K562 (cell line): Measurements from ENCODE around the gene IFT81. TPM values are rescaled to one million over a fixed set of nuclear protein-coding genes. Genes with fewer than 3 reads are reported as not detected.
A peak's percentile ranks its signal among the peaks of the same experiment; 100 is the strongest.

ENCODE experiments used
- ATAC-seq: fragments of 200-7000 bp; cut with Tn5 transposase; 3 replicates; pipeline ENCODE4 v1.9.1; 2020; ENCODE audit warnings: moderate library complexity
- BruUV-seq: library from RNA; stranded (reverse); fragments of 400-500 nt; replicated peaks from 2 replicates; lab custom pipeline; 2021; lab: Mats Ljungman, UMichigan
- CTCF ChIA-PET: fragments of 300-600 bp; formaldehyde crosslinking; extraction: SDS; loops from one replicate; lab custom pipeline; 2021; ENCODE audit warnings: low intra/inter-chr PET ratio; lab: Yijun Ruan, JAX
- POLR2A ChIA-PET: fragments of 300-600, 350-650 bp; sonication (Branson Sonifier 250); formaldehyde crosslinking; extraction: SDS; loops from one replicate; lab custom pipeline; 2021; ENCODE audit warnings: antibody characterized with exemption, inconsistent platforms; lab: Yijun Ruan, JAX
- DNase-seq, 4 experiments: peaks; one replicate each; pipeline versions ENCODE4 v3.0.0 to v3.0.0-alpha.2; 2011 to 2018; ENCODE audit warnings: low spot score in 3 of 4, mixed read lengths in 3 of 4; ENCODE audit errors: extremely low read depth in 1 of 4
- FAIRE-seq: peaks from 2 replicates; lab custom pipeline; 2011; peaks lifted over from hg19 to GRCh38; lab: Jason Lieb, UNC
- H2AFZ ChIP-seq: 2 replicates; pipeline ENCODE4 v1.6.0; 2011; ENCODE audit warnings: low read depth, low read length, control low read depth, inconsistent platforms
- H3K27ac ChIP-seq: fragments of 200-600 bp; 3 replicates; pipeline ENCODE4 v1.8.0; 2011; ENCODE audit warnings: low read depth, mild to moderate bottlenecking, control low read depth, inconsistent platforms, low read length, moderate library complexity, mixed read lengths; ENCODE audit errors: extremely low read depth
- H3K27me3 ChIP-seq, 2 experiments: fragments of 300-600 bp in 1 of 2; 2 replicates in 1 of 2; 3 replicates in 1 of 2; pipeline versions ENCODE4 v1.6.0 to v1.8.0; 2011; ENCODE audit warnings: inconsistent platforms in 2 of 2, low read length in 2 of 2, mild to moderate bottlenecking in 1 of 2, mixed read lengths in 1 of 2, moderate library complexity in 1 of 2; ENCODE audit not compliant: control insufficient read depth in 2 of 2, insufficient read depth in 2 of 2
- H3K36me3 ChIP-seq: fragments of 300-600 bp; 3 replicates; pipeline ENCODE4 v1.8.0; 2011; ENCODE audit warnings: mild to moderate bottlenecking, low read length, inconsistent platforms; ENCODE audit not compliant: control insufficient read depth, insufficient read depth
- H3K4me1 ChIP-seq, 2 experiments: fragments of 200-600 bp in 1 of 2; replicated peaks in 1 of 2; 2 replicates in 1 of 2; 3 replicates in 1 of 2; pipeline versions ENCODE4 v1.5.1 to v1.8.0; 2011; ENCODE audit warnings: inconsistent platforms in 2 of 2, low read length in 2 of 2, mild to moderate bottlenecking in 1 of 2, mixed read lengths in 1 of 2, moderate library complexity in 1 of 2; ENCODE audit not compliant: control insufficient read depth in 2 of 2, insufficient read depth in 2 of 2
- H3K4me2 ChIP-seq: 2 replicates; pipeline ENCODE4 v1.6.1; 2011; ENCODE audit warnings: low read length, control low read depth, inconsistent platforms, mixed read lengths; ENCODE audit not compliant: insufficient read depth
- H3K4me3 ChIP-seq: fragments of 200-600 bp; sonication (generic), shearing (Covaris generic); 2 replicates; pipeline ENCODE4 v1.5.1; 2016; ENCODE audit warnings: control low read depth, inconsistent platforms
- H3K79me2 ChIP-seq: fragments of 200-600 bp; 3 replicates; pipeline ENCODE4 v1.8.0; 2011; ENCODE audit warnings: low read length, inconsistent platforms; ENCODE audit not compliant: control insufficient read depth, insufficient read depth
- H3K9ac ChIP-seq, 2 experiments: 2 replicates each; pipeline versions ENCODE4 v1.6.0 to v1.6.1; 2011; ENCODE audit warnings: low read depth in 2 of 2, low read length in 2 of 2, control low read depth in 1 of 2, inconsistent platforms in 1 of 2, mild to moderate bottlenecking in 1 of 2, mixed read lengths in 1 of 2; ENCODE audit not compliant: insufficient read depth in 1 of 2
- H3K9me1 ChIP-seq: one replicate; pipeline ENCODE4 v1.6.0; 2011; ENCODE audit warnings: inconsistent platforms, mild to moderate bottlenecking, low read length, moderate library complexity; ENCODE audit not compliant: control insufficient read depth, insufficient read depth
- H3K9me3 ChIP-seq: replicated peaks from 2 replicates; pipeline ENCODE4 v1.5.1; 2011; ENCODE audit warnings: low read depth, low read length, inconsistent platforms; ENCODE audit not compliant: control insufficient read depth, insufficient read depth
- H4K20me1 ChIP-seq: replicated peaks from 2 replicates; pipeline ENCODE4 v1.6.1; 2011; ENCODE audit warnings: low read length, inconsistent platforms, mixed read lengths; ENCODE audit not compliant: control insufficient read depth, insufficient read depth
- BCLAF1 ChIP-seq, 2 experiments: fragments of 450-650 bp in 1 of 2; IDR thresholded peaks; 2 replicates each; pipeline ENCODE4 v1.6.1; 2011 to 2017; ENCODE audit warnings: low read depth in 2 of 2, antibody characterized with exemption in 1 of 2, borderline replicate concordance in 1 of 2, low read length in 1 of 2, mild to moderate bottlenecking in 1 of 2, mixed read lengths in 1 of 2; ENCODE audit not compliant: control insufficient read depth in 1 of 2
- CREB3 ChIP-seq: fragments of 450-650 bp; conservative IDR thresholded peaks from 2 replicates; pipeline ENCODE4 v1.6.1; 2016; ENCODE audit warnings: missing genetic modification characterization, low read depth, mild to moderate bottlenecking, missing compliant biosample characterization, moderate library complexity
- EP400 ChIP-seq: fragments of 450-650 bp; IDR thresholded peaks from 2 replicates; pipeline ENCODE4 v1.6.1; 2017; ENCODE audit warnings: antibody characterized with exemption, mild to moderate bottlenecking, moderate library complexity
- FOXA1 ChIP-seq: fragments of 450-650 bp; IDR thresholded peaks from 2 replicates; pipeline ENCODE4 v1.6.1; 2016; ENCODE audit warnings: mild to moderate bottlenecking, borderline replicate concordance
- HNRNPK ChIP-seq: fragments of 200-400 bp; formaldehyde crosslinking; IDR thresholded peaks from one replicate; pipeline ENCODE4 v1.6.1; 2018; ENCODE audit warnings: mild to moderate bottlenecking, low read depth, low read length; ENCODE audit not compliant: poor library complexity, severe bottlenecking
- JUND ChIP-seq, 2 experiments: IDR thresholded peaks; 2 replicates in 1 of 2; 3 replicates in 1 of 2; pipeline ENCODE4 v1.6.1; 2011; ENCODE audit warnings: borderline replicate concordance in 2 of 2, low read depth in 2 of 2, low read length in 2 of 2, improper control_type of control experiment in 1 of 2, missing biosample characterization in 1 of 2, missing genetic modification characterization in 1 of 2, missing genetic modification reagents in 1 of 2
- MLLT1 ChIP-seq, 2 experiments: fragments of 450-650 bp; IDR thresholded peaks; 2 replicates each; pipeline ENCODE4 v1.6.1; 2016
- SPI1 ChIP-seq: IDR thresholded peaks from 2 replicates; pipeline ENCODE4 v1.6.1; 2011; ENCODE audit warnings: low read depth, low read length, control low read depth, borderline replicate concordance
- ZBTB5 ChIP-seq: fragments of 450-650 bp; IDR thresholded peaks from 2 replicates; pipeline ENCODE4 v1.6.1; 2017; ENCODE audit warnings: antibody characterized with exemption
- ZEB2 ChIP-seq: fragments of 450-650 bp; IDR thresholded peaks from 2 replicates; pipeline ENCODE4 v1.6.1; 2016
- WGBS: fragments of 100-300 bp; shearing (Covaris generic); methylation state at CpG from one replicate; pipeline ENCODE4 v1.1.6; 2016; ENCODE audit warnings: low coverage, mixed read lengths; ENCODE audit not compliant: insufficient coverage; ENCODE audit errors: missing lambda C conversion rate; 5-methylcytosine and 5-hydroxymethylcytosine counted together
- in situ Hi-C: fragments of 300-500 bp; cut with MboI; formaldehyde crosslinking; loops from 4 replicates; pipeline ENCODE4 v1.15.0; 2018; ENCODE audit warnings: inconsistent platforms, mixed read lengths
- intact Hi-C: fragments of 100-400 bp; cut with micrococcal nuclease; formaldehyde crosslinking; loops from 2 replicates; pipeline ENCODE4 v1.14.2; 2022
- polyA plus RNA-seq, 8 experiments: library from polyadenylated mRNA; depleted of rRNA in 4 of 8; stranded (reverse) in 5 of 8; unstranded in 3 of 8; fragments of >200 nt; fragmentation: Nextera tagmentation in 2 of 8; fragmentation: Illumina TruSeq in 1 of 8; extraction: Ambion mirVana in 2 of 8; extraction: Trizol in 1 of 8; gene quantifications; 2 replicates each; pipeline versions ENCODE4 v1.2.1 to v1.2.3, GENCODE V29; 2011 to 2014; ENCODE audit warnings: inconsistent platforms in 1 of 8, missing spikeins in 1 of 8
- total RNA-seq, 7 experiments: library from RNA; depleted of rRNA in 6 of 7; stranded (reverse); fragments of >200 nt in 6 of 7; fragmentation: Illumina TruSeq in 2 of 7; extraction: Trizol in 2 of 7; gene quantifications; 2 replicates each; pipeline versions ENCODE4 v1.2.1 to v1.2.3, GENCODE V29; 2011 to 2021; ENCODE audit warnings: low replicate concordance in 1 of 7

IFT81 gene
- total and polyA plus RNA-seq, 9 of the 15 experiments (the other 6 are each of a cell fraction or from before 2014, with no cell fraction given), result 2.8 to 11.9 (median 7.9) TPM

GRCh38 chr12:110117956-110118685, 6.0 kb upstream of the IFT81 start:
- POLR2A ChIA-PET, result no interaction called here
- in situ Hi-C loops (no loop called here), intact Hi-C loops (no loop called here)
- no peaks in the 10 kb centered on the region for H3K9me1 ChIP-seq
- H4K20me1 ChIP-seq, result no peaks in the 10 kb centered on the region
- ATAC-seq (peak; percentile 44; the same call in 1 of the 3 replicates), FAIRE-seq (peak; percentile 35), DNase-seq (peak; percentile 46 to 57 (median 52))
- H3K9me3 ChIP-seq, result no peaks in the 10 kb centered on the region
- no TSS peak for BruUV-seq
- no peak overlapping the region for H3K9ac ChIP-seq
- no peaks in the 10 kb centered on the region for H3K79me2 ChIP-seq
- H3K4me2 ChIP-seq, result peak overlapping the region; percentile 31; the same call in 1 of the 2 replicates
- WGBS, result 18% methylated on average over 7 of the region's 7 CpGs
- no peak overlapping the region for H3K27ac ChIP-seq
- no peaks in the 10 kb centered on the region for H3K36me3 ChIP-seq
- H3K27me3 ChIP-seq, result no peaks in the 10 kb centered on the region
- H3K4me3 ChIP-seq, result no peak overlapping the region
- H2AFZ ChIP-seq, result peak overlapping the region; percentile 68
- H3K4me1 ChIP-seq, result peaks cover 0 to 8% of the 10 kb centered on the region in 2 experiments; a peak in 3 of 5 replicates
- CTCF ChIA-PET, result interaction anchor here (0.6 kb wide), 1 partner anchor 103 kb away, joined by 4 read pairs; no protein-coding TSS in a partner anchor
- TF ChIP-seq MLLT1 (IDR thresholded peaks at IDR 0.05), result peak in 1 of 2 experiments; percentile 32; a peak in 1 of 4 replicates
- 0 out of 2 replicates have a peak, but pooled peaks have one; percentile 30 for TF ChIP-seq JUND (IDR thresholded peaks at IDR 0.05; ENCODE audit: borderline replicate concordance, low read depth, low read length)
- TF ChIP-seq JUND (tag; IDR thresholded peaks at IDR 0.05; ENCODE audit: borderline replicate concordance, low read depth, low read length), result no peak; the same call in 2 of the 3 replicates
- no peak for TF ChIP-seq HNRNPK
- TF ChIP-seq ZBTB5, result peak; percentile 92
- peak; percentile 74 for TF ChIP-seq ZEB2
- TF ChIP-seq EP400, result peak; percentile 39; the same call in 1 of the 2 replicates
- peak; percentile 67 for TF ChIP-seq FOXA1
- TF ChIP-seq SPI1, result peak; percentile 71; the same call in 1 of the 2 replicates
- no peak for TF ChIP-seq BCLAF1 (IDR thresholded peaks at IDR 0.05; ENCODE audit: borderline replicate concordance in 1 of 2, control insufficient read depth in 1 of 2, low read depth in 2 of 2, low read length in 1 of 2)
- no peak for TF ChIP-seq CREB3
